WTC11 (cell line): Measurements from ENCODE around the gene SBSN. TPM values are rescaled to one million over a fixed set of nuclear protein-coding genes. Genes with fewer than 3 reads are reported as not detected.
A peak's percentile ranks its signal among the peaks of the same experiment; 100 is the strongest.

Experiments used
- ATAC-seq: fragments of 200-7000 bp; cut with Tn5 transposase; 2 replicates; pipeline ENCODE4 v1.10.0; 2021; ENCODE audit warnings: mild to moderate bottlenecking, moderate library complexity
- CTCF ChIA-PET: fragments of 300-600 bp; sonication (Branson Sonifier 250); formaldehyde crosslinking; loops from one replicate; lab custom pipeline; 2021; ENCODE audit warnings: antibody characterized with exemption; lab: Charles Lee
- POLR2A ChIA-PET: fragments of 350-600 bp; sonication (Branson Sonifier 250); formaldehyde crosslinking; loops from one replicate; lab custom pipeline; 2021; ENCODE audit warnings: antibody characterized with exemption; lab: Charles Lee
- DNase-seq: peaks from one replicate; pipeline ENCODE4 v3.0.0; 2021; ENCODE audit warnings: low spot score
- H3K27ac Mint-ChIP-seq: 2 replicates; pipeline ENCODE4 v1.8.0; 2021; ENCODE audit warnings: mixed read lengths
- H3K27me3 Mint-ChIP-seq: 2 replicates; pipeline ENCODE4 v1.8.0; 2021; ENCODE audit warnings: low read depth, mild to moderate bottlenecking, moderate library complexity, mixed read lengths
- H3K36me3 Mint-ChIP-seq: 2 replicates; pipeline ENCODE4 v1.8.0; 2021; ENCODE audit warnings: mixed read lengths
- H3K4me1 Mint-ChIP-seq: 2 replicates; pipeline ENCODE4 v1.8.0; 2022; ENCODE audit warnings: mixed read lengths
- H3K4me3 Mint-ChIP-seq: 2 replicates; pipeline ENCODE4 v1.8.0; 2021; ENCODE audit warnings: mild to moderate bottlenecking, moderate library complexity, mixed read lengths
- H3K9me3 Mint-ChIP-seq: 2 replicates; pipeline ENCODE4 v1.8.0; 2021; ENCODE audit warnings: mixed read lengths
- ARID4B ChIP-seq: sonication (generic); formaldehyde crosslinking; IDR thresholded peaks from 2 replicates; pipeline ENCODE4 v1.8.0; 2023; ENCODE audit warnings: missing genetic modification reagents, mild to moderate bottlenecking, borderline replicate concordance
- ATF3 ChIP-seq: sonication (generic); formaldehyde crosslinking; conservative IDR thresholded peaks from 2 replicates; pipeline ENCODE4 v1.8.1; 2022; ENCODE audit warnings: mild to moderate bottlenecking, missing genetic modification reagents
- ATF6 ChIP-seq: sonication (generic); formaldehyde crosslinking; IDR thresholded peaks from 2 replicates; pipeline ENCODE4 v1.8.1; 2023; ENCODE audit warnings: mild to moderate bottlenecking, missing genetic modification reagents
- CBFB ChIP-seq: sonication (generic); formaldehyde crosslinking; IDR thresholded peaks from 2 replicates; pipeline ENCODE4 v1.8.1; 2022; ENCODE audit warnings: mild to moderate bottlenecking, low read depth, missing genetic modification reagents
- CTCF ChIP-seq: fragments of 200-600 bp; IDR thresholded peaks from 2 replicates; pipeline ENCODE4 v1.8.0; 2022; ENCODE audit warnings: antibody characterized with exemption
- ESRRA ChIP-seq: sonication (generic); formaldehyde crosslinking; IDR thresholded peaks from 2 replicates; pipeline ENCODE4 v1.8.1; 2022; ENCODE audit warnings: mild to moderate bottlenecking, missing genetic modification reagents, borderline replicate concordance
- GABPB1 ChIP-seq: sonication (generic); formaldehyde crosslinking; IDR thresholded peaks from 2 replicates; pipeline ENCODE4 v1.8.1; 2023; ENCODE audit warnings: mild to moderate bottlenecking, missing genetic modification reagents
- JUN ChIP-seq: sonication (generic); formaldehyde crosslinking; IDR thresholded peaks from 2 replicates; pipeline ENCODE4 v1.8.0; 2023; ENCODE audit warnings: mild to moderate bottlenecking, missing genetic modification reagents
- MAX ChIP-seq: sonication (generic); formaldehyde crosslinking; IDR thresholded peaks from 2 replicates; pipeline ENCODE4 v1.8.0; 2022; ENCODE audit warnings: mild to moderate bottlenecking, missing genetic modification reagents
- MLX ChIP-seq: sonication (generic); formaldehyde crosslinking; IDR thresholded peaks from 2 replicates; pipeline ENCODE4 v1.8.1; 2023; ENCODE audit warnings: mild to moderate bottlenecking, missing genetic modification reagents, moderate library complexity
- NR1H2 ChIP-seq: sonication (generic); formaldehyde crosslinking; IDR thresholded peaks from 2 replicates; pipeline ENCODE4 v1.9.0; 2021; ENCODE audit warnings: mild to moderate bottlenecking, moderate library complexity, missing genetic modification reagents
- SMAD4 ChIP-seq: sonication (generic); formaldehyde crosslinking; IDR thresholded peaks from 2 replicates; pipeline ENCODE4 v1.8.0; 2022; ENCODE audit warnings: mild to moderate bottlenecking, missing genetic modification reagents
- TP53 ChIP-seq: sonication (generic); formaldehyde crosslinking; IDR thresholded peaks from 2 replicates; pipeline ENCODE4 v1.8.1; 2023; ENCODE audit warnings: mild to moderate bottlenecking, missing genetic modification reagents
- USF1 ChIP-seq: sonication (generic); formaldehyde crosslinking; IDR thresholded peaks from 2 replicates; pipeline ENCODE4 v1.8.0; 2022; ENCODE audit warnings: mild to moderate bottlenecking, missing genetic modification reagents
- ZNF425 ChIP-seq: fragments of 250-450 bp; sonication (Bioruptor Pico); conservative IDR thresholded peaks from 2 replicates; pipeline ENCODE4 v1.9.0; 2021; ENCODE audit warnings: mild to moderate bottlenecking
- total RNA-seq: library from RNA; stranded (reverse); gene quantifications from 3 replicates; pipeline ENCODE4 v1.2.3, GENCODE V29; 2021

Gene SBSN
- total RNA-seq, 1 experiment from 2014 or later = 0.15 TPM

GRCh38 chr19:35511337-35511736, 16.8 kb downstream of the SBSN start (continued):
- TF ChIP-seq MLX (CRISPR knock-in tag) = no peak
- TF ChIP-seq GABPB1 (CRISPR knock-in tag) = no peak

- Mint-ChIP-seq H3K9me3 (no peaks in the 10 kb centered on the region), H3K36me3 (peaks cover 26% of the 10 kb centered on the region), H3K4me3 (peak overlapping the region; percentile 99), H3K27ac (no peak overlapping the region), H3K27me3 (peaks cover 20% of the 10 kb centered on the region), H3K4me1 (peaks cover 24% of the 10 kb centered on the region)
- no peak for DNase-seq
- CTCF ChIA-PET = interaction anchor here (0.6 to 4.0 kb wide), 54 partner anchors 8 to 467 kb away, joined by 3 to 62 read pairs (median 5); partner anchors contain the start of genes ATP4A, COX6B1, ETV2 and HAUS5
- POLR2A ChIA-PET = interaction anchor here (0.6 to 1.2 kb wide), 16 partner anchors 8 to 234 kb away, joined by 3 to 5 read pairs (median 3); partner anchors contain the start of genes COX6B1 and FFAR3
- peak; percentile 2 for ATAC-seq
- TF ChIP-seq ARID4B (CRISPR knock-in tag) (no peak), CTCF (peak; percentile 44), CBFB (CRISPR knock-in tag) (no peak), ZNF425 (CRISPR knock-in tag) (no peak), ATF3 (CRISPR knock-in tag) (no peak), TP53 (CRISPR knock-in tag) (peak; percentile 17; the same call in 1 of the 2 replicates), JUN (no peak)
Observed at GRCh38 chr19:35510626-35510964, 17.5 kb downstream of the SBSN start.

GRCh38 chr19:35509861-35510625, 18.1 kb downstream of the SBSN start:
- H3K36me3 Mint-ChIP-seq = peaks cover 32% of the 10 kb centered on the region
- H3K27ac Mint-ChIP-seq = peak overlapping the region; percentile 97
- CTCF ChIA-PET = interaction anchor here (0.6 to 4.7 kb wide), 58 partner anchors 8 to 466 kb away, joined by 3 to 62 read pairs (median 5); partner anchors contain the start of genes ATP4A, COX6B1, ETV2 and HAUS5
- H3K4me1 Mint-ChIP-seq = peaks cover 24% of the 10 kb centered on the region
- ATAC-seq (peak; percentile 85), DNase-seq (peak; percentile 97)
- POLR2A ChIA-PET = interaction anchor here (0.6 to 1.2 kb wide), 16 partner anchors 8 to 234 kb away, joined by 3 to 5 read pairs (median 3); partner anchors contain the start of genes COX6B1 and FFAR3
- H3K9me3 Mint-ChIP-seq = no peaks in the 10 kb centered on the region
- H3K4me3 Mint-ChIP-seq = peak overlapping the region; percentile 99
- H3K27me3 Mint-ChIP-seq = peaks cover 20% of the 10 kb centered on the region
- TF ChIP-seq ATF6 (CRISPR knock-in tag) = no peak
- TF ChIP-seq GABPB1 (CRISPR knock-in tag) = no peak
- TF ChIP-seq NR1H2 = no peak
- TF ChIP-seq USF1 (CRISPR knock-in tag) = peak; percentile 55
- TF ChIP-seq SMAD4 (CRISPR knock-in tag) = 0 out of 2 replicates have a peak, but pooled peaks have one; percentile 21
- TF ChIP-seq ESRRA = no peak
- peak; percentile 82 for TF ChIP-seq MAX (CRISPR knock-in tag)
